B cell (primary cell): ENCODE results near the gene TOMM22. TPM values are rescaled to one million over a fixed set of nuclear protein-coding genes. Genes with fewer than 3 reads are reported as not detected.
A peak's percentile ranks its signal among the peaks of the same experiment; 100 is the strongest.

Source experiments
- ATAC-seq: fragments of 200-7000 bp; cut with Tn5 transposase; one replicate; pipeline ENCODE4 v1.10.0; 2021; ENCODE audit warnings: low read depth, mild to moderate bottlenecking, moderate number of reproducible peaks, moderate library complexity
- CTCF ChIA-PET: fragments of 350-600 bp; sonication (Branson Sonifier 250); formaldehyde crosslinking; loops from one replicate; lab custom pipeline; 2021; ENCODE audit warnings: antibody characterized with exemption, inconsistent platforms; lab: Charles Lee
- POLR2A ChIA-PET: fragments of 350-600 bp; sonication (Branson Sonifier 250); formaldehyde crosslinking; loops from one replicate; lab custom pipeline; 2021; ENCODE audit warnings: antibody characterized with exemption; lab: Charles Lee
- DNase-seq: peaks from one replicate; pipeline ENCODE4 v3.0.0; 2013
- H2AFZ ChIP-seq: 2 replicates; pipeline ENCODE4 v1.6.1; 2012; ENCODE audit warnings: mild to moderate bottlenecking, low read depth, low read length; ENCODE audit not compliant: insufficient read depth, poor library complexity, severe bottlenecking
- H3K27ac ChIP-seq, 2 donors: 1 replicate in 1 of 2; 2 replicates in 1 of 2; pipeline ENCODE4 v1.5.1; 2012 to 2013; ENCODE audit warnings: low read length in 2 of 2, mild to moderate bottlenecking in 2 of 2, moderate library complexity in 1 of 2
- H3K27me3 ChIP-seq, 4 experiments: fragments of 200-600 bp in 1 of 4; sonication (generic) in 1 of 4; replicated peaks in 1 of 4; 1 replicate in 2 of 4; 2 replicates in 2 of 4; pipeline versions ENCODE4 v1.6.1 to v1.7.0; 2013 to 2016; ENCODE audit warnings: low read length in 3 of 4, mild to moderate bottlenecking in 2 of 4, mixed read lengths in 1 of 4, moderate library complexity in 1 of 4; ENCODE audit not compliant: insufficient read depth in 4 of 4, control insufficient read depth in 3 of 4; ENCODE audit errors: control extremely low read depth in 1 of 4
- H3K36me3 ChIP-seq, 2 experiments: replicated peaks in 1 of 2; 1 replicate in 1 of 2; 2 replicates in 1 of 2; pipeline versions ENCODE4 v1.6.1 to v1.7.1; 2013; ENCODE audit warnings: low read length in 1 of 2; ENCODE audit not compliant: insufficient read depth in 2 of 2, control insufficient read depth in 1 of 2; ENCODE audit errors: control extremely low read depth in 1 of 2, extremely low read depth in 1 of 2
- H3K4me1 ChIP-seq, 2 donors: fragments of 200-600 bp in 1 of 2; sonication (generic) in 1 of 2; 1 replicate in 1 of 2; 2 replicates in 1 of 2; pipeline versions ENCODE4 v1.5.1 to v1.6.1; 2013 to 2017; ENCODE audit warnings: low read length in 2 of 2; ENCODE audit not compliant: control insufficient read depth in 2 of 2, insufficient read depth in 2 of 2
- H3K4me2 ChIP-seq: replicated peaks from 2 replicates; pipeline ENCODE3; 2012; ENCODE audit warnings: mild to moderate bottlenecking, low read depth, low read length; ENCODE audit not compliant: poor library complexity, severe bottlenecking
- H3K4me3 ChIP-seq, 5 experiments: fragments of 200-600 bp in 1 of 5; sonication (generic) in 1 of 5; 1 replicate in 3 of 5; 2 replicates in 2 of 5; pipeline versions ENCODE4 v1.5.1 to v1.7.0; 2011 to 2016; ENCODE audit warnings: low read length in 4 of 5, mild to moderate bottlenecking in 4 of 5, low read depth in 2 of 5, control low read depth in 1 of 5, moderate library complexity in 1 of 5; ENCODE audit not compliant: insufficient read depth in 1 of 5; ENCODE audit errors: control extremely low read depth in 1 of 5, extremely low read depth in 1 of 5
- H3K79me2 ChIP-seq: fragments of 200-600 bp; sonication (generic); one replicate; pipeline ENCODE4 v1.6.0; 2016; ENCODE audit warnings: low read length; ENCODE audit not compliant: control insufficient read depth, insufficient read depth
- H3K9ac ChIP-seq: fragments of 200-600 bp; sonication (generic); 2 replicates; pipeline ENCODE4 v1.6.1; 2017; ENCODE audit warnings: mild to moderate bottlenecking, low read length, moderate library complexity
- H3K9me3 ChIP-seq, 3 donors: one replicate each; pipeline versions ENCODE4 v1.6.1 to v1.7.1; 2013; ENCODE audit warnings: low read length in 2 of 3; ENCODE audit not compliant: control insufficient read depth in 2 of 3, insufficient read depth in 1 of 3; ENCODE audit errors: control extremely low read depth in 1 of 3
- H4K20me1 ChIP-seq: 2 replicates; pipeline ENCODE4 v1.6.0; 2012; ENCODE audit warnings: mild to moderate bottlenecking, low read length; ENCODE audit not compliant: insufficient read depth, control insufficient read depth, poor library complexity, severe bottlenecking
- H3K27ac Mint-ChIP-seq: one replicate; pipeline ENCODE4 v1.8.0; 2021; ENCODE audit warnings: mixed read lengths
- H3K27me3 Mint-ChIP-seq: one replicate; pipeline ENCODE4 v1.8.0; 2021; ENCODE audit warnings: mixed read lengths
- H3K4me1 Mint-ChIP-seq: one replicate; pipeline ENCODE4 v1.8.0; 2021; ENCODE audit warnings: mixed read lengths
- H3K4me3 Mint-ChIP-seq: one replicate; pipeline ENCODE4 v1.8.0; 2021; ENCODE audit warnings: mixed read lengths
- H3K9me3 Mint-ChIP-seq: one replicate; pipeline ENCODE4 v1.8.0; 2022; ENCODE audit warnings: mixed read lengths; ENCODE audit not compliant: insufficient read depth
- CTCF ChIP-seq: fragments of 200-600 bp; IDR thresholded peaks from one replicate; pipeline ENCODE4 v1.8.0; 2022; ENCODE audit warnings: antibody characterized with exemption, mild to moderate bottlenecking
- EZH2 ChIP-seq: IDR thresholded peaks from 2 replicates; pipeline ENCODE4 v1.6.1; 2012; ENCODE audit warnings: borderline replicate concordance, low read depth, mild to moderate bottlenecking, moderate library complexity, low read length; ENCODE audit not compliant: insufficient read depth, poor library complexity, severe bottlenecking
- WGBS: methylation state at CpG from one replicate; pipeline ENCODE4 v1.1.5; 2013; ENCODE audit warnings: missing lambda C conversion rate; ENCODE audit not compliant: insufficient coverage; 5-methylcytosine and 5-hydroxymethylcytosine counted together
- intact Hi-C: fragments of 100-400 bp; cut with micrococcal nuclease; formaldehyde crosslinking; loops from one replicate; pipeline ENCODE4 v1.10.0; 2022
- polyA plus RNA-seq: library from polyadenylated mRNA; depleted of rRNA; stranded (reverse); fragments of >200 nt; gene quantifications from 2 replicates; pipeline ENCODE4 v1.2.3, GENCODE V29; 2012
- total RNA-seq, 2 donors: library from RNA; stranded (reverse); fragments of 120-200 nt in 1 of 2; gene quantifications; 1 replicate in 1 of 2; 2 replicates in 1 of 2; pipeline versions ENCODE4 v1.2.3 to v1.2.4, GENCODE V29; 2013 to 2022

TOMM22 gene
- total and polyA plus RNA-seq, 2 donors (not counting 1 experiment from before 2014, with no cell fraction given), result 21.5 to 47.6 TPM

GRCh38 chr22:38724926-38725571 is 43.3 kb downstream of the TOMM22 start:
- DNase-seq (peak; percentile 58), ATAC-seq (peak; percentile 62)
- peaks cover 37% of the 10 kb centered on the region for H3K79me2 ChIP-seq
- H3K4me3 ChIP-seq, result no peak overlapping the region
- H3K4me1 ChIP-seq, result no peaks in the 10 kb centered on the region
- no peaks in the 10 kb centered on the region for H3K9me3 Mint-ChIP-seq
- H3K9me3 ChIP-seq, result no peaks in the 10 kb centered on the region
- no peak overlapping the region for H3K4me3 Mint-ChIP-seq
- H3K36me3 ChIP-seq, result peaks cover 8 to 95% of the 10 kb centered on the region in 2 experiments
- 94% methylated on average over 3 of the region's 3 CpGs for WGBS
- H3K27me3 Mint-ChIP-seq, result no peaks in the 10 kb centered on the region
- H3K27ac Mint-ChIP-seq, result peak overlapping the region; percentile 12
- intact Hi-C loops, result no loop called here
- no peak overlapping the region for H3K9ac ChIP-seq
- no peak overlapping the region for H3K4me2 ChIP-seq
- no peak overlapping the region for H2AFZ ChIP-seq
- peaks cover 60% of the 10 kb centered on the region for H4K20me1 ChIP-seq
- ChIA-PET POLR2A (no interaction called here), CTCF (interaction anchor here (0.6 to 2.0 kb wide), 14 partner anchors 9 to 278 kb away, joined by 3 to 10 read pairs (median 4); partner anchors contain the start of genes GTPBP1 and NPTXR)
- TF ChIP-seq EZH2 (no peak), CTCF (peak; percentile 78)
- H3K27ac ChIP-seq, result no peak overlapping the region
- H3K27me3 ChIP-seq, result no peaks in the 10 kb centered on the region
- peaks cover 2% of the 10 kb centered on the region for H3K4me1 Mint-ChIP-seq
